ENCODE results near the gene GSK3B. TPM values are rescaled to one million over a fixed set of nuclear protein-coding genes. Genes with fewer than 3 reads are reported as not detected.

Gene GSK3B
- total and polyA plus RNA-seq, 10 of the 15 experiments (the other 5 are each of a cell fraction or from before 2014, with no cell fraction given), result 8.5 to 49.8 (median 25.5) TPM

- FAIRE-seq (no peak), ATAC-seq (peak; percentile 60), DNase-seq (ENCODE audit: low read depth, low spot score) (no peak)
- ChIA-PET RAD21 (ENCODE audit: unreplicated experiment) (interaction anchor here (0.9 to 1.9 kb wide), 10 partner anchors 18 to 524 kb away, joined by 3 to 18 read pairs (median 4); no protein-coding TSS in a partner anchor), POLR2A (no interaction called here), CTCF (interaction anchor here (0.7 to 4.7 kb wide), 16 partner anchors 11 to 665 kb away, joined by 3 to 66 read pairs (median 6); no protein-coding TSS in a partner anchor), SMC1A (ENCODE audit: uncharacterized antibody, unreplicated experiment) (interaction anchor here (0.6 to 5.0 kb wide), 17 partner anchors 8 to 524 kb away, joined by 3 to 81 read pairs (median 4); no protein-coding TSS in a partner anchor)
- Histone ChIP-seq H3K79me2 (ENCODE audit: control insufficient read depth, insufficient read depth, low read length) (no peaks in the 10 kb centered on the region), H3K27me3 (replicated peaks in 1 of 2; ENCODE audit: control insufficient read depth in 2 of 2, insufficient read depth in 2 of 2, low read length in 1 of 2) (no peaks in the 10 kb centered on the region), H3K4me1 (ENCODE audit: control insufficient read depth, insufficient read depth, low read length) (no peaks in the 10 kb centered on the region), H3K9ac (ENCODE audit: control insufficient read depth, insufficient read depth, low read length) (no peak overlapping the region), H3K27ac (ENCODE audit: control insufficient read depth, insufficient read depth) (no peak overlapping the region), H3K36me3 (ENCODE audit: control insufficient read depth in 2 of 2, insufficient read depth in 2 of 2, low read length in 1 of 2) (peaks cover 0 to 5% of the 10 kb centered on the region in 2 experiments; a peak in 1 of 4 replicates), H3K4me2 (ENCODE audit: control insufficient read depth, insufficient read depth) (no peak overlapping the region), H2AFZ (ENCODE audit: control insufficient read depth, low read depth, low read length) (no peak overlapping the region), H3K9me3 (replicated peaks; ENCODE audit: control insufficient read depth, insufficient read depth, low read length) (peaks cover 3% of the 10 kb centered on the region), H4K20me1 (ENCODE audit: control insufficient read depth, insufficient read depth) (no peaks in the 10 kb centered on the region), H3K4me3 (no peak overlapping the region)
- no peak for TF ChIP-seq ZNF24 (IDR thresholded peaks at IDR 0.05)
- peak; percentile 12; the same call in 1 of the 2 replicates for TF ChIP-seq JUNB (IDR thresholded peaks at IDR 0.05)
- no peak for TF ChIP-seq JUND (IDR thresholded peaks at IDR 0.05; ENCODE audit: low read depth, low read length)
- TF ChIP-seq MEF2A (IDR thresholded peaks at IDR 0.05; ENCODE audit: insufficient read depth, low read depth, low read length), result peak; percentile 43; the same call in 1 of the 2 replicates
- TF ChIP-seq EED (IDR thresholded peaks at IDR 0.05; ENCODE audit: low read depth), result no peak
- BruUV-seq (replicated peaks), result TSS peak; percentile 22
- WGBS (ENCODE audit: insufficient coverage, insufficient replicate concordance, low lambda C conversion rate, missing lambda C conversion rate), result 100% methylated on average over 1 of the region's 1 CpG
- intact Hi-C loops (cut with micrococcal nuclease; ENCODE audit: unreplicated experiment), result loop anchor here (2.0 to 5.0 kb wide), 3 partner anchors 201 to 524 kb away; partner anchors contain the start of gene GSK3B
- in situ Hi-C loops (cut with MboI), result loop anchor here (10.0 kb wide), 1 partner anchor 521 kb away; no protein-coding TSS in a partner anchor
Measured at GRCh38 chr3:119893769-119894168, 200.5 kb downstream of the GSK3B start.
